ENCODE measurements around the gene AOPEP.
A peak's percentile ranks its signal among the peaks of the same experiment; 100 is the strongest.

The AOPEP gene

DNA sequence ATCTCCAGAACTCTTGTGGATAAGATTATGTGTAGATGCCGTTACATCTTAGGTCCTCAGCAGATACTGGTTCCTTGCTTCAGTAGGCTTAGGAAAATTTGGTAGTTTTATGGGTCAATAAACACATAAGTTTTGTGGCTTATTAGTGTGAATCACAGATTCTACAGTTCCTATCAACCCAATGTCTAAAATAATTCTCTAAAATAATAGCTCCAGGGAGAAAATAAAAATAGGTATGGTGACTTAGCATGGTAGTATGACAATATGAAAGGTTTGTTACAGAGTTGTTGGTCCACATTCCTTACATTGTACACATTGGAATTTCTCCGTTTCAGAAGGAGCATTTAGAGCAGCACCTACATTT lies 91.7 kb downstream of the AOPEP start:
- TF ChIP-seq, protein P1, sequence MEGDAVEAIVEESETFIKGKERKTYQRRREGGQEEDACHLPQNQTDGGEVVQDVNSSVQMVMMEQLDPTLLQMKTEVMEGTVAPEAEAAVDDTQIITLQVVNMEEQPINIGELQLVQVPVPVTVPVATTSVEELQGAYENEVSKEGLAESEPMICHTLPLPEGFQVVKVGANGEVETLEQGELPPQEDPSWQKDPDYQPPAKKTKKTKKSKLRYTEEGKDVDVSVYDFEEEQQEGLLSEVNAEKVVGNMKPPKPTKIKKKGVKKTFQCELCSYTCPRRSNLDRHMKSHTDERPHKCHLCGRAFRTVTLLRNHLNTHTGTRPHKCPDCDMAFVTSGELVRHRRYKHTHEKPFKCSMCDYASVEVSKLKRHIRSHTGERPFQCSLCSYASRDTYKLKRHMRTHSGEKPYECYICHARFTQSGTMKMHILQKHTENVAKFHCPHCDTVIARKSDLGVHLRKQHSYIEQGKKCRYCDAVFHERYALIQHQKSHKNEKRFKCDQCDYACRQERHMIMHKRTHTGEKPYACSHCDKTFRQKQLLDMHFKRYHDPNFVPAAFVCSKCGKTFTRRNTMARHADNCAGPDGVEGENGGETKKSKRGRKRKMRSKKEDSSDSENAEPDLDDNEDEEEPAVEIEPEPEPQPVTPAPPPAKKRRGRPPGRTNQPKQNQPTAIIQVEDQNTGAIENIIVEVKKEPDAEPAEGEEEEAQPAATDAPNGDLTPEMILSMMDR (IDR thresholded peaks at IDR 0.05; ENCODE audit: borderline replicate concordance, control extremely low read depth, extremely low read depth, insufficient read depth, missing control alignments) = no peak
- in situ Hi-C loops (cut with MboI; ENCODE audit: low sequenced_read_pairs, unreplicated experiment) = no loop called here
- DNase-seq (ENCODE audit: low spot score) = no peak

DNA sequence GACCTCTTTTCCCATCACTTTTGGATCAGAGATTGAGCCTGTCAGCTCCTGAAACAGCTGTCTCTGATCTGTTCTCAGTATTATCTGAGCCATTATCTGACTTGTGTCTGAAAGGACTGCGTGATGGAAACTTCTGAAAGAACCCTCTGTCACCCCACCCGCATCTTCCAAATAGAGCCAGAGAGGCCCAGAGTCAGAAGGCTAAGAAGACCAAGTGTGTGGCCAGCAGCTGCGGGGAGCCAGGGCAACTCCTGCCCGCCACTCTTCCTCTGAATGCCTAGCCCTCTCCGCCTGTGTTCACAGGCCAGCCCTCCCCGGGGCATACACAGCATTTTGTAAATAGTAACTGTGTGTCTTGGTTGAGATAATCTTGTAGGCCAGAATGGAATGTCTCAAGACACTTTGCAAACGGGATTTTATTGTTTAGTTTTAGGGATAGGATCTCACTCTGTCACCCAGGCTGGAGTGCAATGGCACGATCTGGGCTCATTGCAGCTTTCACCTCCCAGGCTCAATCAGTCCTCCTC lies 92.7 kb downstream of the AOPEP start:
- in situ Hi-C loops (cut with MboI; ENCODE audit: low sequenced_read_pairs, unreplicated experiment) = no loop called here
- no peak for DNase-seq (ENCODE audit: low spot score)
- TF ChIP-seq, protein P1 (IDR thresholded peaks at IDR 0.05; ENCODE audit: borderline replicate concordance, control extremely low read depth, extremely low read depth, insufficient read depth, missing control alignments) = no peak

DNA sequence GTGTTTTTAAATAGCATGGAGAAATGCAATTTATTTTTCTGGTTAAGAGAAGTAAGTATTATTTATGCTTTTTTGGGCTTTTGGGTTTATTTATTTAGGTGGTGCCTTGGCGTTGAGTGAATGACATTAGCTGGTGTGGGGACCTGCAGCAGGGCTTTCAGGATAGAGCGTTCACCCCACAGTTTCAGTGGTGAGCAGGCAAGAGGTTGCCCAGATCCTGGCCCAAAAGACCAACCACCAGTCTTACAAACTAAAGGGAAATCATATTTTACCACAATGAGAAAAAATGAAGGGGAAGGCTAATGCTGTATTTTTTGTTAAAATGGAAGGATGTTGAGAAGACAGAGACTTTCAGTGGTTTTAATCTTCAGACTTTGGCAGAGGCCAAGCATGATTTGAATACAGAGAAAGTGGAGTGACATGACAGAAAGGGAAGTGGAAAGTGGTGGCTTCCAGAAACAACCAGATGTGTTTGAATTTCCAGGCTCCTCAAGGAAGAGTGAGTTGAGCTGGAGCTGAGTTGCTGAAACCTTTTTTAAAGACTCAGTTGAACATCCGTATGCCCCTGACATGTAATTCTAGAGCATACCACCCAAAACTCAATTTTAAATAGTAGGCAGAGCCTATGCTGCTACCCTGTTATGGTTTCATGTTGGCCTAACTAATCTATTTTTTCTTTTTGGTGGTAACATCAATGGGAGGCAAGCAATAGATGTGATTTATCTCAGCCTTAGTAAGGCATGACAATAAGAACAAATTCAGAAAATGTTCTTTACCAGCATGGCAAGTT lies 94.8 kb downstream of the AOPEP start:
- peak; percentile 56 for DNase-seq (ENCODE audit: low spot score)
- in situ Hi-C loops (cut with MboI; ENCODE audit: low sequenced_read_pairs, unreplicated experiment) = no loop called here
- TF ChIP-seq, protein P1 (IDR thresholded peaks at IDR 0.05; ENCODE audit: borderline replicate concordance, control extremely low read depth, extremely low read depth, insufficient read depth, missing control alignments) = no peak

DNA sequence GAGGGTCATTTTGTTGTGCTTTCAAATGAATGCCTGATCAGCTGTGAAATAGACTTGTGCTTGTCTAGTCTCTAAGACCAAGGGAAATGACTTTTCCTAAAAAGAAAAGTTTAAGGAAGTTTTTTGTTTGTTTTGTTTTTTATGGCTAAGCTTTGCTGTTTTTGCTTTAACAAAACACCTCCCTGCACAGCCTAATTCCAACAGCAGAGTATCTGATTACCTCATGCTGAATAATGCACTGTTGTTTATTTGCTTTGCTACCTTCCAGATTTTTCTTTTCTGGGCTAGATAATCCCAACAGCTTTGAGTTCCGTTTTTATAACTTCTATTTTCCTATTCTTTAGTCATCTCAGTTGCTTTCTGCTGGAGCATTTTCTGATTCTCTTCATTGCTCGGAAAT lies 95.8 kb downstream of the AOPEP start:
- in situ Hi-C loops (cut with MboI; ENCODE audit: low sequenced_read_pairs, unreplicated experiment) = no loop called here
- no peak for DNase-seq (ENCODE audit: low spot score)
- TF ChIP-seq, protein P1 (IDR thresholded peaks at IDR 0.05; ENCODE audit: borderline replicate concordance, control extremely low read depth, extremely low read depth, insufficient read depth, missing control alignments) = no peak

DNA sequence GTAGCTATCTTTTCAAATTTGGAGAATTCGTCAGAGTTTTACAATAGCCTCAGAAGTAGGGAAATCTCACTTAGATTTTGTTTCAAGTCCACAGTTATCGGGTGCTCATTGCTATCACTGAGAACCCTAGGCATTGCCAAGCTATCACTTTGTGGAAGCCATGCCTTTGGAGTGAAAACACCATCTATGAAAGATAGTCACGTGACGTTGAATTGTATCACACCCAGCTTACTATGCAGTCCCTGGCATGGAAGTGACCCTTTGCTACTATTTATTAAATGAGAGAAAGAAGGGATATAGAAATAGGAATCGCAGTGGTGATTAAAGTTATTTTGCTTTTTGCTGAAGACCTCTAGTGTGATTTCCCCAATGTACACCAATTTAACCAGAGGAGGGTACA lies 97.2 kb downstream of the AOPEP start:
- TF ChIP-seq, protein P1 (IDR thresholded peaks at IDR 0.05; ENCODE audit: borderline replicate concordance, control extremely low read depth, extremely low read depth, insufficient read depth, missing control alignments) = no peak
- in situ Hi-C loops (cut with MboI; ENCODE audit: low sequenced_read_pairs, unreplicated experiment) = no loop called here
- DNase-seq (ENCODE audit: low spot score) = no peak

DNA sequence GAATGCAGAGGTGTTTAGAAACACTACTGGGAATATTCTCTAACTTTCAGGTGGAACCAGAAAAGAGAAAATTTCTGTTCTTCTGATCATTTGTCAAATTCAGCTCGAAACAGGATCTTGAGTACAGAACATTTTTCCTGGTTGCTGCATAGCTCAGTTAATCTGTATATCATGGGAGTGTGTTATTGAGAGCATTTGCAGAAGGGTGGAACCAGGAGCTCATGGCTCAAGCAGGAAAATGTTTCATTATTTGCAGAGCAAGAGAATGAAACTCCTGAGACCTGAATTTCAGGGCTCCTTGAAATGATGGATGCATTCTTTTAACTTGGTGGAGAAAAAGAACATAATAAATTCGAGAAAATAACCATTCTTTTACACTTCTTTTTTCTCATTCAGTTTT lies 97.9 kb downstream of the AOPEP start:
- DNase-seq (ENCODE audit: low spot score) = no peak
- in situ Hi-C loops (cut with MboI; ENCODE audit: low sequenced_read_pairs, unreplicated experiment) = no loop called here
- TF ChIP-seq, protein P1 (IDR thresholded peaks at IDR 0.05; ENCODE audit: borderline replicate concordance, control extremely low read depth, extremely low read depth, insufficient read depth, missing control alignments) = no peak
